Measurements from ENCODE around the gene DAB2IP. TPM values are rescaled to one million over a fixed set of nuclear protein-coding genes. Genes with fewer than 3 reads are reported as not detected.

The DAB2IP gene
- total RNA-seq, 4 donors from 2014 or later: 35.2 to 56.4 (median 51.4) TPM

GRCh38 chr9:121678501-121679022 lies 27.1 kb downstream of the DAB2IP start:
- no peak for TF ChIP-seq EP300 (IDR thresholded peaks at IDR 0.05)
- TF ChIP-seq POLR2A (IDR thresholded peaks at IDR 0.05): no peak
- no peak for TF ChIP-seq CTCF (IDR thresholded peaks at IDR 0.05)
- no peak overlapping the region for H3K4me3 ChIP-seq
- DNase-seq (ENCODE audit: low spot score in 2 of 2): no peak

GRCh38 chr9:121679901-121680635 lies 28.6 kb downstream of the DAB2IP start:
- H3K9me3 ChIP-seq: no peaks in the 10 kb centered on the region
- peaks cover 0 to 13% (median 0%) of the 10 kb centered on the region in 3 donors for H3K36me3 ChIP-seq
- H3K4me3 ChIP-seq: no peak overlapping the region
- no peaks in the 10 kb centered on the region for H3K4me1 ChIP-seq
- H3K27me3 ChIP-seq: no peaks in the 10 kb centered on the region
- 84 to 96% methylated on average over 7 of the region's 7 CpGs for WGBS, 2 donors
- no peak overlapping the region for H3K27ac ChIP-seq
- no peak for TF ChIP-seq POLR2A (IDR thresholded peaks at IDR 0.05)
- TF ChIP-seq CTCF (IDR thresholded peaks at IDR 0.05): no peak
- TF ChIP-seq EP300 (IDR thresholded peaks at IDR 0.05): no peak
- DNase-seq (ENCODE audit: low spot score in 2 of 2): no peak

More at GRCh38 chr9:121678501-121679022, 27.1 kb downstream of the DAB2IP start:
- H3K27ac ChIP-seq: no peak overlapping the region
- H3K4me1 ChIP-seq: no peaks in the 10 kb centered on the region
- H3K9me3 ChIP-seq: no peaks in the 10 kb centered on the region
- H3K36me3 ChIP-seq: peaks cover 0 to 13% (median 0%) of the 10 kb centered on the region in 3 donors
- 94 to 96% methylated on average over 22 of the region's 22 CpGs for WGBS, 2 donors
- H3K27me3 ChIP-seq: no peaks in the 10 kb centered on the region

- Histone ChIP-seq H3K27ac (no peak overlapping the region), H3K27me3 (no peaks in the 10 kb centered on the region), H3K36me3 (peaks cover 0 to 13% (median 0%) of the 10 kb centered on the region in 3 donors), H3K4me1 (no peaks in the 10 kb centered on the region), H3K9me3 (no peaks in the 10 kb centered on the region), H3K4me3 (no peak overlapping the region)
- no peak for TF ChIP-seq EP300 (IDR thresholded peaks at IDR 0.05)
- DNase-seq (ENCODE audit: low spot score in 2 of 2): no peak
- WGBS, 2 donors: 89 to 90% methylated on average over 7 of the region's 7 CpGs
Observed at GRCh38 chr9:121681404-121681803, 30.0 kb downstream of the DAB2IP start.

- Histone ChIP-seq H3K9me3 (no peaks in the 10 kb centered on the region), H3K27me3 (no peaks in the 10 kb centered on the region), H3K4me1 (peaks cover 0 to 6% (median 0%) of the 10 kb centered on the region in 4 donors), H3K4me3 (no peak overlapping the region), H3K36me3 (peaks cover 0 to 13% (median 0%) of the 10 kb centered on the region in 3 donors), H3K27ac (no peak overlapping the region)
- TF ChIP-seq CTCF (IDR thresholded peaks at IDR 0.05): no peak
- TF ChIP-seq EP300 (IDR thresholded peaks at IDR 0.05): no peak
- no peak for TF ChIP-seq POLR2A (IDR thresholded peaks at IDR 0.05)
- WGBS, 2 donors: 56 to 70% methylated on average over 3 to 6 of the region's 6 CpGs
- DNase-seq (ENCODE audit: low spot score in 2 of 2): no peak
Observed at GRCh38 chr9:121682201-121682600, 30.8 kb downstream of the DAB2IP start.

GRCh38 chr9:121682926-121683515 lies 31.6 kb downstream of the DAB2IP start:
- peaks cover 0 to 6% (median 0%) of the 10 kb centered on the region in 4 donors for H3K4me1 ChIP-seq
- DNase-seq (ENCODE audit: low spot score in 2 of 2): no peak
- TF ChIP-seq EP300 (IDR thresholded peaks at IDR 0.05): no peak
- TF ChIP-seq CTCF (IDR thresholded peaks at IDR 0.05): no peak
- TF ChIP-seq POLR2A (IDR thresholded peaks at IDR 0.05): no peak
- no peak overlapping the region for H3K27ac ChIP-seq
- WGBS, 2 donors: 67 to 82% methylated on average over 5 of the region's 5 CpGs
- H3K4me3 ChIP-seq: no peak overlapping the region
- no peaks in the 10 kb centered on the region for H3K27me3 ChIP-seq
- peaks cover 0 to 13% (median 0%) of the 10 kb centered on the region in 3 donors for H3K36me3 ChIP-seq
- no peaks in the 10 kb centered on the region for H3K9me3 ChIP-seq

All from tibial nerve (tissue), 4 donors.